Activated T-cell treated with anti-CD3 and anti-CD28 coated beads, Interleukin-2, amount 50 U/mL, for 72 hours (primary cell): ENCODE measurements around the gene PAX5. TPM values are rescaled to one million over a fixed set of nuclear protein-coding genes. Genes with fewer than 3 reads are reported as not detected.
"Not testable (repeated sequence)": the region's sequence is repeated elsewhere in the genome, so short reads cannot be mapped to it uniquely, and the experiment has no call there.

Source experiments
- ATAC-seq, 2 donors: fragments of 150-1000 bp; cut with Tn5 transposase; replicated peaks in 1 of 2; 2 replicates each; pipeline ENCODE4 v1.10.0; 2021; ENCODE audit warnings: moderate library complexity in 2 of 2, mild to moderate bottlenecking in 1 of 2
- DNase-seq, 2 donors: peaks; one replicate each; pipeline ENCODE4 v3.0.0; 2021 to 2022; ENCODE audit warnings: mixed read lengths in 1 of 2
- H3K27ac Mint-ChIP-seq: one replicate; pipeline ENCODE4 v1.8.0; 2022; ENCODE audit warnings: mild to moderate bottlenecking, moderate library complexity, mixed read lengths
- H3K27me3 Mint-ChIP-seq: one replicate; pipeline ENCODE4 v1.8.0; 2022; ENCODE audit warnings: low read depth, mixed read lengths
- H3K36me3 Mint-ChIP-seq, 2 donors: one replicate each; pipeline ENCODE4 v1.8.0; 2022; ENCODE audit warnings: mixed read lengths in 2 of 2, mild to moderate bottlenecking in 1 of 2; ENCODE audit not compliant: insufficient read depth in 2 of 2
- H3K4me1 Mint-ChIP-seq: one replicate; pipeline ENCODE4 v1.8.0; 2022; ENCODE audit warnings: low read depth, mixed read lengths
- H3K4me3 Mint-ChIP-seq, 2 donors: one replicate each; pipeline ENCODE4 v1.8.0; 2022; ENCODE audit warnings: mild to moderate bottlenecking in 2 of 2, mixed read lengths in 2 of 2, moderate library complexity in 2 of 2
- H3K9me3 Mint-ChIP-seq, 2 donors: one replicate each; pipeline ENCODE4 v1.8.0; 2022; ENCODE audit warnings: mixed read lengths in 2 of 2
- total RNA-seq, 2 donors: library from RNA; stranded (reverse); gene quantifications; one replicate each; pipeline ENCODE4 v1.2.3, GENCODE V29; 2022

Gene PAX5
- total RNA-seq, 2 donors from 2014 or later = 2.2 TPM

DNA sequence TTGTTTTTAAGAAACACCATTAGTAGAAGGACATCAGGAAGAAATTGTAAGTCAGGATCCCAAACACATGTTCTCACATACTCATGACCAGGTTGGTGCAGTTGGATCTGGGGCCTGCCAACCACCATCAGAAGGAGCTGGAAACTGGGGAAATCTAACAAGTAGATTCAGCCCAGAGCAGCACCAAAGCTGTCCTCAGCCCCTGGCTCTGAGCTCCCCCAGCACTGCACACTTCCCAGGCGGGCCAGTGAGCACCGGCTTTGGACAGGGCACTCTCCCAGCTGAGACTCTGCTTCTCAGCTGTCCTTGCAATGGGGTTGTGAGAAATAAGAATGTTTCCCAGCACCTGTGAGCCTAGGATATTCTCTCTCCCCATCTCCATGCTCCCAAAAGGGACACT lies 162.5 kb downstream of the PAX5 start:
- ATAC-seq (no peak), DNase-seq (no peak)
- no peaks in the 10 kb centered on the region for H3K4me1 Mint-ChIP-seq
- H3K36me3 Mint-ChIP-seq = no peaks in the 10 kb centered on the region
- no peaks in the 10 kb centered on the region for H3K9me3 Mint-ChIP-seq
- H3K27ac Mint-ChIP-seq = no peak overlapping the region
- H3K27me3 Mint-ChIP-seq = peaks cover 19% of the 10 kb centered on the region
- no peak overlapping the region for H3K4me3 Mint-ChIP-seq

DNA sequence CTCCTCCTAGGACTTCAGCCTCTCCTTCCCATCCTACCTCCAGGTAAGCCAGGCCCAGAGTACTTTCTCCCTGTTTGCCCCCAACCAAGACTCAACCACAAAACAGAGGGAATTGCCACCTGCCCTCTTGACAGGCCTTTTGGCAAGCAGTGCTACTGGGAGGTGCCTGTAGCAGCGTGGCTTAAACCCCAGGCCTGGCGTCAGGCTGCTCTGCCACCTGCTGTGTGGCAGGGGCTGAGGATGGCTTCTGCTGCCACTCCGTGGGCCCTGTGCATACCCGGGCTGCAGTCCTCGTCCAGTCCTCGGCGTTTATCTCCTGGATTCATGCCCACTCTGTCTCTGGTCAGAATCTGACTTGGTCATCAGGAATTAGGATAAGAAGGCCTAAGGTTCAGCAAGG lies 163.1 kb downstream of the PAX5 start:
- DNase-seq = no peak
- Mint-ChIP-seq H3K27ac (no peak overlapping the region), H3K9me3 (no peaks in the 10 kb centered on the region), H3K4me3 (no peak overlapping the region), H3K4me1 (no peaks in the 10 kb centered on the region), H3K36me3 (no peaks in the 10 kb centered on the region), H3K27me3 (peaks cover 19% of the 10 kb centered on the region)
- no peak for ATAC-seq

DNA sequence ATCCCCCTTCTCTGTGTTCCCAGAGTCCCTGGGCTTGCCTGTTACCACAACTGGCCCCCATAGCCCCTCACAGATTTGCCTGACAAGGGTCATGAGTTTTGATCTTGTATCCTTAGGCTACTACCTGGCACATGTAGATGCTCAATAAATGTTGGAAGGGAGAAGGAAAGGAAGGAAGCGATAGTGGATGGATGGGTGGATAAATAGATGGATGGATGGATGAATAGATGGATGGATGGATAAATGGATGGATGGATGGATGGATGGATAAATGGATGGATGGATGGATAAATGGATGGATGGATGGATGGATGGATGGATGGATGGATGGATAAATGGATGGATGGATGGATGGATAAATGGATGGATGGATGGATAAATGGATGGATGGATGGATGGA lies 164.5 kb downstream of the PAX5 start:
- not testable (repeated sequence) for ATAC-seq

DNA sequence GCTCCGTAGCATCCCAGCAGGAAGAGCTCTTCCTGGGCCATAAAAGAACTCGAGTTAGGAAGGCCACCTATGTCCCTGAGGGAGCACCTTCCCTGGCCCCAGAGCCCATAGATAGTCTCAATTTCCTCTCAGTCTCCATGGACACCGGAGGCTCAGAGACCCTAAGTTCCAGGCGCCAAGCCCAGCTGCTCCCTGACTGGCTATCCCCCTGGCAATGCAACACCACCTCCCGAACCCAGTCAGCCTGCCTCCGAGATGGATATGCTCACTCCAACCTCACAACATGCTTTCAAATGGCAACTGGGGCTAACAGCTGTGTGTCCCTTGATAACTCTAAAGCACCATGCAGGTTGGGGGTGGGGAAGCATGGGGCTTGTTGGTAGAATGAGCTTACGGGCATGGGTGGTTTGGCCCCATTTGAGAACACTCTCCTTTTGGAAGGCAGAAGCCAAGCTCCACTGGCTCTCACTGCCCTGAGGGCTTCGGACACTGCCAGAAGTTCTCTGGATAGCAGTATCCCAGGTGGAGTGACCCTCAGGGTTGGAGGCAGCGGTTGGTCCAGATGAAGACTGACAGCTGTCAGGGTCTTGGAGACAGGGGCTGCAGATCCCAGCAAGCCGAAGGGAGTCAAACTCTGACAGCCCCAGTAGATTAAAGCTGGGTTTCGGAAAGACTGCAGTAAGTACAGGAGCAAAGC lies 165.3 kb downstream of the PAX5 start:
- DNase-seq (no peak), ATAC-seq (no peak)
- H3K27ac Mint-ChIP-seq = no peak overlapping the region
- H3K36me3 Mint-ChIP-seq = no peaks in the 10 kb centered on the region
- H3K4me3 Mint-ChIP-seq = no peak overlapping the region
- H3K4me1 Mint-ChIP-seq = no peaks in the 10 kb centered on the region
- H3K27me3 Mint-ChIP-seq = peaks cover 19% of the 10 kb centered on the region
- no peaks in the 10 kb centered on the region for H3K9me3 Mint-ChIP-seq

More for the DNA sequence above, 164.5 kb downstream of the PAX5 start:
- not testable (repeated sequence) for DNase-seq, H3K27ac Mint-ChIP-seq, H3K4me1 Mint-ChIP-seq, H3K36me3 Mint-ChIP-seq, H3K4me3 Mint-ChIP-seq, H3K9me3 Mint-ChIP-seq
- peaks cover 19% of the 10 kb centered on the region for H3K27me3 Mint-ChIP-seq

DNA sequence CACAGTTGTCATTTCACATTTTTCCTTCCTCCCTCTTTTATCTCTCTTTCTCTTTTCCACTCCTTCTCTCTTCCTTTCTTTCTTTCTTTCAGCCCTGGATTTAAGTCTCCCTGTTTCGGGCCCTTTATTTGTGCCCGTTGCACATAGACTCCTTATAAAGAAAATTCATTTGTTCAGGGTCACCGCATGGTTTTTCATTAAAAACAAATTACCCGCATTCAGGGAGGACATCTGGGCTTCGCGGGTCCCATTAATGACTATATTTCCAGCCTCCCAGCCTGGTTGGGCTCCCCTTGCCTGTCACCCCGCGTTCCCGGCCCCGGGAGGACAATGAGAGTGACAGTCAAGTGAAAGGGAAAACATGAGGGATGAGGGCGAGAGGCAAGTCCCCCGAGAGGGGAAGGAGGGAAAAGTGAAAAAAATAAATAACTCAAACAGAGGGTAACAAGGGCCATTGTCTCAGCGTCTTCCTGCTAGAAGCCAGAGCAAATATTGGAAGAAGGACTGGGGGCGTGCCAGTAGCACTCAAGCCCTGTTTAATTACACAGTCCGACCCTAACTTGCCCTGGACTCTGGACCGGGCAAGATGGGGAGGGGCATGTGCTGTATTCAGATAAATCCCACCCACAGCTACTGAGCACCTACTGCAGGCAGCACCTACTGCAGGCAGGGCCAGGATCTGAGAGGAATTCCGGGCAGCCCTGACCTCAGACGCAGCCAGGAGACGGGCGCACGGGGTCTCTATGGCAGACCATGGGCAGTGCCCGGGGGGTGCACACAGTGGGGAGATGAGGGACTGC lies 166.2 kb downstream of the PAX5 start:
- Mint-ChIP-seq H3K36me3 (no peaks in the 10 kb centered on the region), H3K4me3 (no peak overlapping the region), H3K9me3 (no peaks in the 10 kb centered on the region), H3K27me3 (peaks cover 14% of the 10 kb centered on the region), H3K4me1 (no peaks in the 10 kb centered on the region), H3K27ac (no peak overlapping the region)
- no peak for DNase-seq
- ATAC-seq = no peak

DNA sequence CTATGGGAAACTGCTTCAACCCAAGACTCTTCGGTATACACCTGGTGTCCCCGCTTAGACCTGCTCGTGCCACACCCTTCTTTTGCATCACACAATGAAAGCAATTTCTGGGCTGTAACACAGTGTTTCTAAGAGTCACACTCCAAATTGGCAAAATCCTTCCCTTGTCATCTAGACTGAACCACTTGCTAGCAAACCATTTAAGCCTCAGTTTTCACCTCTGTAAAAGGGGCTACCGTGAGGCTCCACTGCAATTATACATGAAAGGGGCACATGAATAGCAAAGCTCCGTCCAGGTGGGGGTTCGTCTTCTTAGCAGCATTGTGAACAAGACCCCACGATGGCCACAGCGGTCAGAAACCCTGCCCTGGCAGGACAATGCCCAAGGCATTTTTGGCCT lies 166.8 kb downstream of the PAX5 start:
- H3K36me3 Mint-ChIP-seq = no peaks in the 10 kb centered on the region
- DNase-seq (no peak), ATAC-seq (no peak)
- H3K4me3 Mint-ChIP-seq = no peak overlapping the region
- no peaks in the 10 kb centered on the region for H3K4me1 Mint-ChIP-seq
- no peak overlapping the region for H3K27ac Mint-ChIP-seq
- peaks cover 12% of the 10 kb centered on the region for H3K27me3 Mint-ChIP-seq
- H3K9me3 Mint-ChIP-seq = no peaks in the 10 kb centered on the region

DNA sequence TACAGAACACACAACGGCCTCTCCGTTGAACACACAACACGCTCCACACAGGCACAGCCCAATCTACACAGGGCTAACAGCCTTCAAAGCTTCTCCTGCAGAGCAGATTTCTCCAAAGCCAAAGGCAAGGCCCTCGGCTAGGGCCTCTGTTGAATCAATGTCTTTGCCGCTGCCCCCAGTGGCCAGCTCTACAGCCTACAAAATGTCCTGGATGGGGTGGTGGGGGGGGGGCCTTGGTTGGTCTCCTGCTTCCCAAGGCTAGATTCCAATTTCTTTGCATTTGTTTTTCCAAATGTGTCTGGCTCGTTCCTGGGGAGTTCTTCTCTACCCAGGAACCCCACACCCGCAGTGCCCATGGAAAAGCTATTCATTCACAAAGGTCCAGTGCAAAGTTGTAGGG lies 167.2 kb downstream of the PAX5 start:
- H3K4me1 Mint-ChIP-seq = no peaks in the 10 kb centered on the region
- H3K27ac Mint-ChIP-seq = no peak overlapping the region
- ATAC-seq = no peak
- no peaks in the 10 kb centered on the region for H3K9me3 Mint-ChIP-seq
- DNase-seq = no peak
- no peaks in the 10 kb centered on the region for H3K36me3 Mint-ChIP-seq
- peaks cover 12% of the 10 kb centered on the region for H3K27me3 Mint-ChIP-seq
- H3K4me3 Mint-ChIP-seq = no peak overlapping the region

DNA sequence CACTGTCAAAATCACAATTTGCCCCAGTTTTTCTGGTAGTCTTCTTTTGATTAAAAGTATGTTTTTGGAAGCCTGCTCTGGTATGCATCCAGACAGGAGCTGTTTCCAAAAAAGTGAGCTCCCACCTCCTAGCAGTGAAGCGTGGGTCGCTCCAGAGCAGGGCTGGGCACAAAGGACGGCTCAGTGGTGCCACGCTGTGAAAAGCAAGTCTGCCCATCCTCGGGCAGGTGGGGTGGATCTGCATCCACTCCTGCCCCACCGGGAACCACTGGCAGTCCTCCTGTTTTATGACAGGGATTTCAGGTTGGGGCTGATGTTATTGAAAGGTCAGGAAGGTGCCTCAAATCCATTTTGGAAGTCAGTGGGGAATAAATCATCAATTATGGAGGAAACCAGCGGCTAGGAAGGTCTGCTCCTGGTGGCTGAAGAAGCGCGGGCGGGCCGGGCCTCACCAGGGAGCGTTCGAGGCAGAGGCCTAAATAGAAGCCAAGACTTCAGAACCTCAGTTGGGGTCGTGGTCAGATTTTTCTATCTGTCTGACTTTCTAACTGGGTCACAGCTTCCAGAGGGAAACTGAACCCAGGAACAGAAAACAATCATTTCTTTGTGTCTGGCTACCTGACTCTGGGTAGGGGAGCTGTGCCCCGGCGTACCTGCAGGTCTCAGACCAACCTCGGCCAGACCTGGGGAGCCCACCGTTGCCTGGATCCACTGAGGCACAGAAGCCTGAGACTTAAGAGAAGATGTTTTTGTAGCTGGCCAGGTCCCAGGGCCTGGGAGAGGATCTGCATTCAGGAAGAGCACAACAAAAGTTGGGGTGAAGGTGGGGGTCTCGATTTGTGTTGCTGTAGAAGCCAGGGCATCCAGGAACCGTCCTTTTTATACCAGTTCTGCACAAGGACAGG lies 168.1 kb downstream of the PAX5 start:
- H3K27me3 Mint-ChIP-seq = peaks cover 12% of the 10 kb centered on the region
- no peak overlapping the region for H3K4me3 Mint-ChIP-seq
- no peak for ATAC-seq
- no peaks in the 10 kb centered on the region for H3K36me3 Mint-ChIP-seq
- H3K27ac Mint-ChIP-seq = no peak overlapping the region
- H3K4me1 Mint-ChIP-seq = no peaks in the 10 kb centered on the region
- H3K9me3 Mint-ChIP-seq = no peaks in the 10 kb centered on the region
- DNase-seq = no peak

DNA sequence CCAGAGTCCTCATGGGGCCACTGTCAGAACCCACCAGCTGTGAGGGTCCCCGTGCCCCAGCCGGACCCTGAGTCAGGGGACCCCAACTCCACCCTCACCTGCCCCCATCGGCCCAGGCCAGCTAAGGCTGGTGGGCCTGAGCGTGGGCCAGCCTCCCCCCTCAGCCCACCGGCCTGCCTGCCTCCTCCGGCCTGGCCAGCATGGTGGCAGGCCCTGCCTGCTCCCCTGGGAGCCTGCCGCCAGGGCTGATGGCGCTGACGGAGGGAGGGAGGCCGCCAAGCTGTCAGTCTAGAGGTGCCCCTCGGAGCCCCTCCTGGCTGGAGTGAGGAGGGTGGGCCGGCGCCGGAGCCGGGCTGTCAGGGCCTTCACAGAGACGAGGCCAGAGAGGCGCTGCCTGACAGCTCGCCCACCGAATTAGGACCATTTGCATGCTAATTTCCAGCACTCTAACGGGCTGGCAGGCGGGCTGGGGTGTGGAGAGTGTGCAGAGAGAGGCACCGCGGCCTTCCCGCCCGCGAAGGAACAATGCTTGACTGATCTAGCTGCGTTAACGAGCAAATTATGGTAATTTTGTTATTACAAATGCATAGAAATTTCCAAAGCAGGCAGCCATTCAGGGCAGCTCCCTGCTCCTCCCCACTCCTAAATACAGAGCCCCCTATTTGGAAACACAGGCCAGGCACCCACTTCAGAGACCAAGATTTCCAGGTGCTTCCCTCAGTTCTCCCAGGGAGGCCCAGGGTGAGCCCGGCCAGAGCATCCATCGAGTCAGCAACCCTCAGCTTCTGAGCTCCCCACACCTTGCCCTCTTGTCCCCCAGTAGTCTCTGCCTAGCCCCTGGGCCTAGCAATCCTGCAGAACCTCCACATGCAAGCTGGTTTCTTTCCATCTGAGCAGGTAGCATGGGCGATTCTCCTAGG lies 169.3 kb downstream of the PAX5 start:
- Mint-ChIP-seq H3K27me3 (peaks cover 12% of the 10 kb centered on the region), H3K36me3 (no peaks in the 10 kb centered on the region), H3K4me1 (no peaks in the 10 kb centered on the region), H3K27ac (no peak overlapping the region), H3K9me3 (no peaks in the 10 kb centered on the region), H3K4me3 (no peak overlapping the region)
- DNase-seq (no peak), ATAC-seq (no peak)

DNA sequence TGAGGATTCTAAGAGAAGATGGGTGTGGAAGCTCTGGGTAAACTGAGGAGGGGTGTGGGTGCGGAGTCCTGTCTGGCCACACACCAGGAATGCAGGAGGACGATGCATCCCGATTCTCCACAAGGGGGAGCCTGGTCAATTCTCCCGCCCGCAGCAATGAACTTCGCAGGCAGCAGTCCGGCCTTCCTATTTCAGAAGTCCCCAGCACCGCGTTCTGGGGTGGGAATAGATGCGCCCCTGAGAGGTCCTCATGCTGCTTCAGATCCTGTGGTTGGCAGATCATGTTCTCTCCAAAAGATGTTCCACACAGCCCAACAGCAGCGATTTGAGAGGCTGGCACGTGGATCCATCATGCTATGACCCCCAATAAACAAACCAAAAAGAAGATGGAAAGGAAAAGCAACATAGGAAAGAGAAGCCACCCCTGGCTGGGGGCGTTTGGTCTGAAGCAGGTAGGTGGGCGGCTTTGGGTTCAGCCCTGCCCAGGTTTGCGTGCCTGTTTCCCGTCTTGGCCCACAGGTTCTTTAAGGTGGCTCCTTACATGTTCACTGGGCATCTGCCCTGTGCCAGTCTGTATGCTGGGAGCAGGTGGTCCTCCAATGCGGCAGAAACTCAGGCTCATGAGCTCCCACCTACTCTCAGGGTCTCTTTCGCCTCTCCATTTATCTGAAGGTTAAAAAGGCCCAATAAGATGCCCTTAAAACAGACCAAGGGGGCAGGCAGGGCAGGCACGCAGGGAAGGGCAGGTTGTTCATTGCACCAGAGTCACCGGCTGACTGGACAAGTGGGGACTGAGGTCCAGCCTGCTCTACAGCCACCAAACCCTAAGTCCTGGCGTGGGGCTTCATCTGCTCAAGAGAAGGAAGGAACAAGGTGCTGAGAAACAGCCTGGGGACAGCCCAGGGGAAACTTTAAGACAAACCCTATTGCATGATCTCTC lies 171.6 kb downstream of the PAX5 start:
- Mint-ChIP-seq H3K27me3 (peaks cover 3% of the 10 kb centered on the region), H3K27ac (no peak overlapping the region), H3K4me1 (no peaks in the 10 kb centered on the region), H3K4me3 (no peak overlapping the region), H3K9me3 (no peaks in the 10 kb centered on the region), H3K36me3 (no peaks in the 10 kb centered on the region)
- DNase-seq (no peak), ATAC-seq (no peak)

DNA sequence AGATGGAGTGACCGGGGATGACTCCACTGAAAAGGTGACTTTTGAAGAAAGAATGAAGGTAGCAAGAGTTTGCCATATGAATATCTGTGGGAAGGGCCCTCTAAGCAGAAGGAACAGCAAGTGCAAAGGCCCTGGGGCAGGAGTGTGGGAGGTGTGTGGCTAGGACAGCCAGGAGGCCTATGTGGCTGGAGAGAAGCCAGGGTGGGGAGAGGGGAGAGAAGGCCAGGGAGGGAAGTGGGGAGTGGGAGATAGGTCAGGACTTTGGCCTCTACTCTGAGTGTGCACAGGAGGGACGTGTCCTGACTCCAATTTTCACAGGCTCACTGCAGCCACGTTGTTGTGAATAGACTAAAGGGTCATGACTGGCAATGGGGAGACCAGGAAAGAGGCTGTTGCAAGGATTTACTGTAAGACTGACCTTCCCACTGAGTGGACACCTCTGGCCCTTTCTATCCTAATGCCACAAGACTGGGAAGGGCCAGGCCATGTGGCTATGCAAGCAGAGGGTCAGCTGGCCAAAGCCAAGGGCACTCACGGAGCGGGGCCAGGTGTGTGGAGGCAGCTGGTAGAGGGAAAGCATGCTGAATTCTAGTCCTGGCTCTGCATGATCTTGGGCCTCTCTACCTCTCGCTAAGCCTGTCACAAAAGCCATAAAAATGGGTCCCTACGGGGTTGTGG lies 172.4 kb downstream of the PAX5 start:
- no peak for DNase-seq
- no peak for ATAC-seq
- no peaks in the 10 kb centered on the region for H3K36me3 Mint-ChIP-seq
- H3K4me1 Mint-ChIP-seq = no peaks in the 10 kb centered on the region
- no peak overlapping the region for H3K4me3 Mint-ChIP-seq
- H3K27ac Mint-ChIP-seq = no peak overlapping the region
- H3K27me3 Mint-ChIP-seq = no peaks in the 10 kb centered on the region
- no peaks in the 10 kb centered on the region for H3K9me3 Mint-ChIP-seq
